Mucosa of rectum (tissue), 2 donors: ENCODE measurements around the gene MEGF10.

Experiments used
- H3K27ac ChIP-seq, 2 donors: one replicate each; pipeline ENCODE4 v1.7.0; 2013; ENCODE audit warnings: inconsistent platforms in 2 of 2, low read depth in 2 of 2, low read length in 2 of 2
- H3K27me3 ChIP-seq, 2 donors: one replicate each; pipeline ENCODE4 v1.7.0; 2013; ENCODE audit warnings: low read length in 2 of 2; ENCODE audit not compliant: control insufficient read depth in 2 of 2, insufficient read depth in 2 of 2
- H3K36me3 ChIP-seq, 2 donors: one replicate each; pipeline ENCODE4 v1.7.0; 2013; ENCODE audit warnings: low read length in 2 of 2; ENCODE audit not compliant: control insufficient read depth in 2 of 2, insufficient read depth in 2 of 2
- H3K4me1 ChIP-seq, 2 donors: one replicate each; pipeline ENCODE4 v1.7.0; 2013; ENCODE audit warnings: low read length in 2 of 2, mild to moderate bottlenecking in 1 of 2; ENCODE audit not compliant: control insufficient read depth in 2 of 2, insufficient read depth in 2 of 2
- H3K4me3 ChIP-seq, 2 donors: one replicate each; pipeline ENCODE4 v1.7.0; 2013; ENCODE audit warnings: low read length in 2 of 2
- H3K9ac ChIP-seq, 2 donors: one replicate each; pipeline ENCODE4 v1.7.0; 2013; ENCODE audit warnings: low read length in 2 of 2, low read depth in 1 of 2, mild to moderate bottlenecking in 1 of 2
- H3K9me3 ChIP-seq, 2 donors: one replicate each; pipeline ENCODE4 v1.7.0; 2013; ENCODE audit warnings: low read length in 2 of 2; ENCODE audit not compliant: control insufficient read depth in 2 of 2
- donor health status: healthy.
- donor health status: Normal muscosa, but diverticular disease.

MEGF10 gene

GRCh38 chr5:127444171-127444570, 153.6 kb downstream of the MEGF10 start:
- Histone ChIP-seq H3K4me1 (no peaks in the 10 kb centered on the region), H3K27ac (no peak overlapping the region), H3K4me3 (no peak overlapping the region)

DNA sequence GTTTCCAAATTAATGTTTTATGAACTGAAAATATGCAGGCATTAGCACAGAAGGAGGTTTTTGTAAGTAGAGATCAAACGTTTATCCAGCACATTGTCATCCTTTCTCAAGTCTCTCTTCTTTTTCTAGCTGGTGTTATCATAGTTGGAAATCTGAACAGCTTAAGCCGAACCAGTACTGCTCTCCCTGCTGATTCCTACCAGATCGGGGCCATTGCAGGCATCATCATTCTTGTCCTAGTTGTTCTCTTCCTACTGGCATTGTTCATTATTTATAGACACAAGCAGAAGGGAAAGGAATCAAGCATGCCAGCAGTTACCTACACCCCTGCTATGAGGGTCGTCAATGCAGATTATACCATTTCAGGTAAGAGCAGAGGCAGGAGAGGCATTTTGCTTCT, 154.7 kb downstream of the MEGF10 start:
- H3K9ac ChIP-seq: no peak overlapping the region

More at GRCh38 chr5:127444171-127444570, 153.6 kb downstream of the MEGF10 start:
- no peaks in the 10 kb centered on the region for H3K9me3 ChIP-seq
- H3K27me3 ChIP-seq: no peaks in the 10 kb centered on the region
- H3K36me3 ChIP-seq: no peaks in the 10 kb centered on the region
- H3K9ac ChIP-seq: no peak overlapping the region

GRCh38 chr5:127446626-127447025, 156.0 kb downstream of the MEGF10 start:
- no peak overlapping the region for H3K9ac ChIP-seq

More for the DNA sequence above, 154.7 kb downstream of the MEGF10 start:
- Histone ChIP-seq H3K27ac (no peak overlapping the region), H3K4me1 (no peaks in the 10 kb centered on the region), H3K9me3 (no peaks in the 10 kb centered on the region), H3K27me3 (no peaks in the 10 kb centered on the region), H3K36me3 (no peaks in the 10 kb centered on the region), H3K4me3 (no peak overlapping the region)

GRCh38 chr5:127447827-127448226, 157.2 kb downstream of the MEGF10 start:
- Histone ChIP-seq H3K36me3 (no peaks in the 10 kb centered on the region), H3K9ac (no peak overlapping the region), H3K9me3 (no peaks in the 10 kb centered on the region), H3K4me3 (no peak overlapping the region), H3K27ac (no peak overlapping the region), H3K27me3 (no peaks in the 10 kb centered on the region), H3K4me1 (no peaks in the 10 kb centered on the region)

More at GRCh38 chr5:127446626-127447025, 156.0 kb downstream of the MEGF10 start:
- Histone ChIP-seq H3K4me1 (no peaks in the 10 kb centered on the region), H3K27me3 (no peaks in the 10 kb centered on the region), H3K4me3 (no peak overlapping the region), H3K9me3 (no peaks in the 10 kb centered on the region), H3K36me3 (no peaks in the 10 kb centered on the region), H3K27ac (no peak overlapping the region)

- Histone ChIP-seq H3K27me3 (no peaks in the 10 kb centered on the region), H3K4me3 (no peak overlapping the region), H3K36me3 (no peaks in the 10 kb centered on the region), H3K9me3 (no peaks in the 10 kb centered on the region), H3K4me1 (no peaks in the 10 kb centered on the region), H3K27ac (no peak overlapping the region), H3K9ac (no peak overlapping the region)
These were observed 159.4 kb downstream of the MEGF10 start for GRCh38 chr5:127450046-127450445.

DNA sequence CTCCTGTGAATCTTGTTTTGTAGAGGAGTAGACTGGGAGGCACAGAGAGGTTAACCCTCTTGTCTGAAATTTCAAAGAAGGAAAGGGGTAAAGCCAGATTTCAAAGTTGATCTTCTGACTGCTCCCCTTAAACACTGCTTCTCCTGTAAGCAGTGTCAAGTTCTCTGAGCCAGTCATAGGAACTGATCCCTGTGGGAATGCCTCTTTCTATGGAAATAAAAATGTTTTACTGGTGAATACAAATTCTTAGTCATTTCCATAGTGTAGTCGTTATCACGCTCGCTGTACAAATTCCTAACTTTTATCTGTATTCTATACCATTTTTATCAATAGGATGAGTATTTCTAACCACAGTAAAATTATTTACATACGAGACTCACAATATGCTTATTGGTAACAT, 160.5 kb downstream of the MEGF10 start:
- no peaks in the 10 kb centered on the region for H3K27me3 ChIP-seq
- no peaks in the 10 kb centered on the region for H3K4me1 ChIP-seq
- H3K36me3 ChIP-seq: no peaks in the 10 kb centered on the region
- H3K27ac ChIP-seq: no peak overlapping the region
- H3K9ac ChIP-seq: no peak overlapping the region
- no peaks in the 10 kb centered on the region for H3K9me3 ChIP-seq
- no peak overlapping the region for H3K4me3 ChIP-seq

DNA sequence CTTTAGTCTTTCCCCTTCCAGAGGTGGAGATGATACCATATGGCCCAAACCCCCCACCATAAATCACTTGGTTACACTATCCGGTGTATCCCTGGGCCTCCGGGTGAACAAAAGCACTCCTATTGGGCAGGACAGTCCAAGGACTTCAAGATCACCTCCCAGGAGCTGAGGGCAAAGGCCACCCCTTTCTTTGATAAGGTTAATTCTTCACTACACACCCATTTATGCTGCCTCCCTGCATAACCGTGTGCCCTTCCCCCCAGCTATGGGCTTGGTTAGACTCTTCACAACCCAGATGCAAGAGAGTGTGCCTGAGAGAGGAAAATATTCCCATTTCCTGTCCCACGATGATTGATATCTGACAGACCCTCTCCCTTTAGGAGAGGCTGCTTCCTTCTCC, 162.0 kb downstream of the MEGF10 start:
- H3K27me3 ChIP-seq: no peaks in the 10 kb centered on the region

DNA sequence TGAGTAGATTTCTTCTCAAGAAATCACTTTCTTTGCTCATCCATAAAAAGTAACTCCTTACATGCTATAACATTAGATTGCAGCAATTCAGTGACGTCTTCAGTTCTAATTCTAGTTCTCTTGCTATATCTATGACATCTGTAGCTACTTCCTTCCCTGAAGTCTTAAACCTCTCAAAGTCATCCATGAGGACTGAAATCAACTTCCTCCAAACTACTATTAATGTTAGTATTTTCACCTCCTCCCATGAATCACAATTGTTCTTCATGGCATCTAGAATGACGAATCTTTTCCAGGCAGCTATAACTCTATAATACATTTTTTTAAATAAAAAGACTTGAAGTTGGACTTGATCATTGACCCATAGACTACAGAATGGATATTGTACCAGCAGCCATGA, 180.6 kb downstream of the MEGF10 start:
- H3K36me3 ChIP-seq: no peaks in the 10 kb centered on the region
- H3K4me1 ChIP-seq: no peaks in the 10 kb centered on the region
- no peak overlapping the region for H3K4me3 ChIP-seq
- H3K27me3 ChIP-seq: no peaks in the 10 kb centered on the region
- no peak overlapping the region for H3K27ac ChIP-seq
- no peak overlapping the region for H3K9ac ChIP-seq
- no peaks in the 10 kb centered on the region for H3K9me3 ChIP-seq

More for the DNA sequence above, 162.0 kb downstream of the MEGF10 start:
- Histone ChIP-seq H3K4me3 (no peak overlapping the region), H3K4me1 (no peaks in the 10 kb centered on the region), H3K9me3 (no peaks in the 10 kb centered on the region), H3K27ac (no peak overlapping the region), H3K9ac (no peak overlapping the region), H3K36me3 (no peaks in the 10 kb centered on the region)

- Histone ChIP-seq H3K27me3 (no peaks in the 10 kb centered on the region), H3K4me3 (no peak overlapping the region), H3K36me3 (no peaks in the 10 kb centered on the region), H3K9ac (no peak overlapping the region), H3K4me1 (no peaks in the 10 kb centered on the region), H3K27ac (no peak overlapping the region), H3K9me3 (no peaks in the 10 kb centered on the region)
These were observed 182.1 kb downstream of the MEGF10 start for GRCh38 chr5:127472700-127473099.

GRCh38 chr5:127486471-127486870, 195.9 kb downstream of the MEGF10 start:
- Histone ChIP-seq H3K36me3 (no peaks in the 10 kb centered on the region), H3K9me3 (no peaks in the 10 kb centered on the region), H3K9ac (no peak overlapping the region), H3K27ac (no peak overlapping the region), H3K4me3 (no peak overlapping the region), H3K27me3 (no peaks in the 10 kb centered on the region), H3K4me1 (peaks cover 0 to 3% of the 10 kb centered on the region in 2 donors)
